MM.1S (cell line): ENCODE data around the gene KIFBP.

Experiments used
- DNase-seq: peaks from one replicate; pipeline ENCODE4 v3.0.0-alpha.2; 2015
- H2AFZ ChIP-seq: fragments of 300-600 bp; sonication (generic); 2 replicates; pipeline ENCODE4 v1.6.0; 2016; ENCODE audit warnings: antibody characterized with exemption, low read length
- H3F3A ChIP-seq: fragments of 300-600 bp; sonication (generic); 2 replicates; pipeline ENCODE4 v1.6.1; 2016; ENCODE audit warnings: mild to moderate bottlenecking, antibody characterized with exemption, low read length, moderate library complexity, mixed read lengths; ENCODE audit not compliant: insufficient read depth
- H3K27ac ChIP-seq: fragments of 300-600 bp; sonication (generic); 2 replicates; pipeline ENCODE4 v1.5.1; 2016; ENCODE audit warnings: mild to moderate bottlenecking, low read length
- H3K27me3 ChIP-seq: fragments of 300-600 bp; sonication (generic); replicated peaks from 2 replicates; pipeline ENCODE4 v1.6.0; 2016; ENCODE audit warnings: low read length; ENCODE audit not compliant: insufficient read depth
- H3K36me3 ChIP-seq: fragments of 300-600 bp; sonication (generic); replicated peaks from 2 replicates; pipeline ENCODE4 v1.6.1; 2016; ENCODE audit warnings: mild to moderate bottlenecking, low read length, mixed read lengths; ENCODE audit not compliant: insufficient read depth
- H3K4me1 ChIP-seq: fragments of 300-600 bp; sonication (generic); 2 replicates; pipeline ENCODE4 v1.6.1; 2016; ENCODE audit warnings: low read length, mixed read lengths
- H3K4me2 ChIP-seq: fragments of 300-600 bp; sonication (generic); 2 replicates; pipeline ENCODE4 v1.6.0; 2016; ENCODE audit warnings: low read depth, low read length
- H3K4me3 ChIP-seq: fragments of 300-600 bp; sonication (generic); 2 replicates; pipeline ENCODE4 v1.5.1; 2016; ENCODE audit warnings: low read length, mixed read lengths
- H3K79me2 ChIP-seq: fragments of 300-600 bp; sonication (generic); 2 replicates; pipeline ENCODE4 v1.6.1; 2016; ENCODE audit warnings: mixed run types, low read length, mixed read lengths
- H3K9ac ChIP-seq: fragments of 300-600 bp; sonication (generic); 2 replicates; pipeline ENCODE4 v1.6.1; 2016; ENCODE audit warnings: low read length, mixed read lengths
- H3K9me2 ChIP-seq: fragments of 300-600 bp; sonication (generic); replicated peaks from 2 replicates; pipeline ENCODE4 v1.6.1; 2016; ENCODE audit warnings: mild to moderate bottlenecking, low read length, mixed read lengths; ENCODE audit not compliant: insufficient read depth
- H3K9me3 ChIP-seq: fragments of 300-600 bp; sonication (generic); replicated peaks from 2 replicates; pipeline ENCODE4 v1.6.1; 2016; ENCODE audit warnings: mild to moderate bottlenecking, low read length, mixed read lengths; ENCODE audit not compliant: insufficient read depth
- H4K20me1 ChIP-seq: fragments of 300-600 bp; sonication (generic); 2 replicates; pipeline ENCODE4 v1.6.1; 2016; ENCODE audit warnings: mild to moderate bottlenecking, low read length, moderate library complexity, mixed read lengths; ENCODE audit not compliant: insufficient read depth
- CTCF ChIP-seq: fragments of 300-600 bp; sonication (generic); IDR thresholded peaks from 2 replicates; pipeline ENCODE4 v1.5.1; 2016; ENCODE audit warnings: antibody characterized with exemption, low read length, mixed read lengths
- EZH2 ChIP-seq: fragments of 300-600 bp; sonication (generic); optimal IDR thresholded peaks from 2 replicates; pipeline ENCODE3; 2017; ENCODE audit warnings: low read depth, mild to moderate bottlenecking, antibody characterized with exemption, low read length, mixed read lengths
- EZH2phosphoT487 ChIP-seq: fragments of 300-600 bp; sonication (generic); IDR thresholded peaks from 2 replicates; pipeline ENCODE4 v1.6.1; 2018; ENCODE audit warnings: antibody characterized with exemption, low read length

Gene KIFBP

GRCh38 chr10:68955832-68956532 lies 32.6 kb upstream of the KIFBP start, which contains the start of gene DDX21:
Gene DDX21, plus strand, starts transcription at chr10:68956170. Its CDS starts 56 bp downstream, at chr10:68956226.
- peaks cover 16% of the 10 kb centered on the region for H3F3A ChIP-seq
- H4K20me1 ChIP-seq: peaks cover 24% of the 10 kb centered on the region
- no peak for TF ChIP-seq EZH2phosphoT487
- TF ChIP-seq EZH2: no peak
- peak; percentile 71 for TF ChIP-seq CTCF
- H3K79me2 ChIP-seq: peaks cover 58% of the 10 kb centered on the region
- peak; percentile 95 for DNase-seq
- no peaks in the 10 kb centered on the region for H3K4me1 ChIP-seq
- H3K4me2 ChIP-seq: peak within 1 kb of the TSS; percentile 81
- H2AFZ ChIP-seq: peak within 1 kb of the TSS; percentile 85
- peaks cover 14% of the 10 kb centered on the region for H3K36me3 ChIP-seq
- peak within 1 kb of the TSS; percentile 86 for H3K27ac ChIP-seq
- H3K27me3 ChIP-seq: no peaks in the 10 kb centered on the region
- no peaks in the 10 kb centered on the region for H3K9me3 ChIP-seq
- peak within 1 kb of the TSS; percentile 99 for H3K9ac ChIP-seq
- H3K9me2 ChIP-seq: no peaks in the 10 kb centered on the region
- H3K4me3 ChIP-seq: peak within 1 kb of the TSS; percentile 100

- peaks cover 33% of the 10 kb centered on the region for H4K20me1 ChIP-seq
- H2AFZ ChIP-seq: no peak overlapping the region
- H3K4me2 ChIP-seq: peak overlapping the region; percentile 81
Observed at GRCh38 chr10:68957284-68957615, 31.4 kb upstream of the KIFBP start.

GRCh38 chr10:68957654-68958053 lies 30.9 kb upstream of the KIFBP start:
- Histone ChIP-seq H3K27ac (no peak overlapping the region; the same call in 1 of the 2 replicates), H3K4me1 (no peaks in the 10 kb centered on the region), H3K4me2 (peak overlapping the region; percentile 81), H3K79me2 (peaks cover 75% of the 10 kb centered on the region), H2AFZ (no peak overlapping the region), H3F3A (peaks cover 16% of the 10 kb centered on the region), H3K4me3 (peak overlapping the region; percentile 100), H3K9me2 (no peaks in the 10 kb centered on the region), H3K36me3 (peaks cover 30% of the 10 kb centered on the region), H3K27me3 (no peaks in the 10 kb centered on the region), H3K9ac (peak overlapping the region; percentile 99), H4K20me1 (peaks cover 33% of the 10 kb centered on the region), H3K9me3 (no peaks in the 10 kb centered on the region)
- TF ChIP-seq CTCF (no peak), EZH2phosphoT487 (no peak), EZH2 (no peak)
- no peak for DNase-seq

More at GRCh38 chr10:68957284-68957615, 31.4 kb upstream of the KIFBP start:
- peak overlapping the region; percentile 99 for H3K9ac ChIP-seq
- H3K36me3 ChIP-seq: peaks cover 26% of the 10 kb centered on the region
- H3F3A ChIP-seq: peaks cover 16% of the 10 kb centered on the region
- H3K4me3 ChIP-seq: peak overlapping the region; percentile 100
- no peaks in the 10 kb centered on the region for H3K9me3 ChIP-seq
- no peaks in the 10 kb centered on the region for H3K27me3 ChIP-seq
- H3K79me2 ChIP-seq: peaks cover 71% of the 10 kb centered on the region
- H3K9me2 ChIP-seq: no peaks in the 10 kb centered on the region
- no peaks in the 10 kb centered on the region for H3K4me1 ChIP-seq
- H3K27ac ChIP-seq: peak overlapping the region; percentile 86; the same call in 1 of the 2 replicates
- DNase-seq: no peak
- TF ChIP-seq EZH2phosphoT487 (no peak), CTCF (no peak), EZH2 (no peak)
